OCI-M2 (cell line): ENCODE data around the gene PLCG2.
"Not testable (repeated sequence)": the region's sequence is repeated elsewhere in the genome, so short reads cannot be mapped to it uniquely, and the experiment has no call there.

ENCODE experiments used
- DNase-seq: peaks from one replicate; lab custom pipeline; 2025; ENCODE audit not compliant: unreplicated experiment; lab: John Stamatoyannopoulos, UW

PLCG2 gene

GRCh38 chr16:81987706-81988105, 208.6 kb downstream of the PLCG2 start:
- DNase-seq = no peak

GRCh38 chr16:81992859-81993258, 213.8 kb downstream of the PLCG2 start:
- DNase-seq = no peak

- no peak for DNase-seq
These were observed 215.4 kb downstream of the PLCG2 start for GRCh38 chr16:81994485-81994884.

- DNase-seq = no peak
These were observed 216.6 kb downstream of the PLCG2 start for GRCh38 chr16:81995651-81996050.

- no peak for DNase-seq
These were observed 217.8 kb downstream of the PLCG2 start for GRCh38 chr16:81996664-81997509.

- DNase-seq = no peak
These were observed 218.6 kb downstream of the PLCG2 start for GRCh38 chr16:81997738-81998137.

GRCh38 chr16:82002831-82003230, 223.7 kb downstream of the PLCG2 start:
- no peak for DNase-seq

- no peak for DNase-seq
These were observed 225.5 kb downstream of the PLCG2 start for GRCh38 chr16:82004601-82005000.

- no peak for DNase-seq
These were observed 226.1 kb downstream of the PLCG2 start for GRCh38 chr16:82005027-82005830.

- no peak for DNase-seq
These were observed 226.9 kb downstream of the PLCG2 start for GRCh38 chr16:82006036-82006435.

GRCh38 chr16:82007189-82007588, 228.1 kb downstream of the PLCG2 start:
- no peak for DNase-seq

GRCh38 chr16:82008957-82009592, 230.0 kb downstream of the PLCG2 start:
- no peak for DNase-seq

- DNase-seq = not testable (repeated sequence)
These were observed 230.7 kb downstream of the PLCG2 start for GRCh38 chr16:82009789-82010188.

GRCh38 chr16:82010649-82011048, 231.6 kb downstream of the PLCG2 start:
- no peak for DNase-seq

GRCh38 chr16:82011199-82011641, 232.1 kb downstream of the PLCG2 start, which contains the start of gene SDR42E1:
Gene SDR42E1, minus strand, starts transcription at chr16:82011470. Its CDS starts 10,612 bp downstream, at chr16:82000858.
- no peak for DNase-seq
